ENCODE measurements around the gene ROBO4.

Gene ROBO4

GRCh38 chr11:124834526-124835180 lies 63.0 kb downstream of the ROBO4 start:
- no peak overlapping the region for H3K9ac ChIP-seq (ENCODE audit: low read depth, low read length)
- H3K4me1 ChIP-seq (ENCODE audit: control insufficient read depth, insufficient read depth, low read length): peaks cover 18% of the 10 kb centered on the region
- no peak overlapping the region for H3K4me3 ChIP-seq (ENCODE audit: low read length)
- no peaks in the 10 kb centered on the region for H3K9me3 ChIP-seq (replicated peaks; ENCODE audit: low read length)
- H3K36me3 ChIP-seq (ENCODE audit: insufficient read depth, low read length): no peaks in the 10 kb centered on the region
- H3K27me3 ChIP-seq (ENCODE audit: control insufficient read depth, insufficient read depth, low read length): peaks cover 16% of the 10 kb centered on the region
- no peak overlapping the region for H3K4me2 ChIP-seq (ENCODE audit: low read length)

Data from skeletal muscle satellite cell (primary cell).